ENCODE measurements around the gene DAAM1. TPM values are rescaled to one million over a fixed set of nuclear protein-coding genes. Genes with fewer than 3 reads are reported as not detected.

The DAAM1 gene
- polyA plus RNA-seq, 1 of the 3 experiments (the other 2 are of a cell fraction) = 5.1 TPM

DNA sequence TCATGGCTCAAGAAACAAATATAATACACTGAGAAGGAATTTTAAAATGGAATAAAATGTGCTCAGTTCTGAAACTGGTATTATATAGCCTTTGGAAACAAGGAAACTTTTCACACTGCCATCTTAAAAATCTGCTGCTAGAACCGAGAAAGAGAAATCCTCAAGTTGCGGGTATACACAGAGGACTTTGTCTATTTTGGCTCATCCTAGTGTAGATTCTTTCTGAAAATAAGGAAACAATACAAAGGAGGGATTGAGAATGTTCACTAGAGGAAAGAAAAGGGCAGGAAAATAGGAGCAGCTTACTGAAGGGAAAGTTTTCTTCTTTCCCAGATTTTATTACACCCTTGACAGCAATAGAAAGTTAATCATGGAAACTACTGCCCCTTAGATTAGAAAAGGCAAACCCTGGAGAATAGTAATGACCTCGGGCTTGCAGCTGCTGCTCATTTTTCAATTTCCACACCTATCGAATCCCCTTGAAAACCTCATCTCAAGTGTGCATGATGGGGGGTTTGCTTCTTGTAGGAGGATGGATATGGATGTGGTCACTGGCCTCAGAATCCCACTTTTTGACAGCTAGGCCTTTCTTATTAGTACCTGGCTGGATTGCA, 104.6 kb downstream of the DAAM1 start:
- H4K20me1 ChIP-seq (ENCODE audit: insufficient read depth) = no peaks in the 10 kb centered on the region
- H3K4me2 ChIP-seq = no peak overlapping the region
- 88% methylated on average over 4 of the region's 4 CpGs for WGBS (ENCODE audit: low lambda C conversion rate)
- CTCF ChIA-PET = no interaction called here
- no peaks in the 10 kb centered on the region for H3K27me3 ChIP-seq (ENCODE audit: insufficient read depth)
- H3K27ac ChIP-seq (ENCODE audit: low read depth in 2 of 2, low read length in 1 of 2) = no peak overlapping the region
- no peak overlapping the region for H2AFZ ChIP-seq (ENCODE audit: low read depth)
- peaks cover 8 to 18% of the 10 kb centered on the region in 2 experiments for H3K36me3 ChIP-seq (replicated peaks in 1 of 2; ENCODE audit: control insufficient read depth in 1 of 2, insufficient read depth in 2 of 2, low read length in 1 of 2)
- DNase-seq = no peak
- no peaks in the 10 kb centered on the region for H3K9me2 ChIP-seq
- H3F3A ChIP-seq (replicated peaks; ENCODE audit: insufficient read depth) = peaks cover 7% of the 10 kb centered on the region
- TF ChIP-seq FOXM1 (IDR thresholded peaks at IDR 0.05; ENCODE audit: low read depth) (no peak), MXI1 (IDR thresholded peaks at IDR 0.05; ENCODE audit: low read depth, low read length) (no peak), POLR2AphosphoS5 (IDR thresholded peaks at IDR 0.05; ENCODE audit: low read depth, low read length) (no peak), TEAD4 (IDR thresholded peaks at IDR 0.05; ENCODE audit: borderline replicate concordance, insufficient read depth) (no peak), MEF2A (IDR thresholded peaks at IDR 0.05; ENCODE audit: borderline replicate concordance, low read depth) (no peak), RXRA (IDR thresholded peaks at IDR 0.05; ENCODE audit: borderline replicate concordance, low read depth) (no peak), RAD21 (IDR thresholded peaks at IDR 0.05; ENCODE audit: low read length) (no peak), GATA2 (CRISPR knock-in tag; IDR thresholded peaks at IDR 0.05) (no peak), TAF1 (IDR thresholded peaks at IDR 0.05; ENCODE audit: borderline replicate concordance, low read depth, low read length) (no peak), RFX5 (IDR thresholded peaks at IDR 0.05; ENCODE audit: low read length) (no peak), SMC3 (IDR thresholded peaks at IDR 0.05; ENCODE audit: low read depth, low read length) (no peak), NFIC (IDR thresholded peaks at IDR 0.05; ENCODE audit: borderline replicate concordance) (no peak), EP300 (IDR thresholded peaks at IDR 0.05; ENCODE audit: borderline replicate concordance in 1 of 2, low read depth in 1 of 2, low read length in 1 of 2) (no peak), GABPA (IDR thresholded peaks at IDR 0.05; ENCODE audit: low read depth) (no peak), ELF1 (IDR thresholded peaks at IDR 0.05) (no peak), CHD2 (IDR thresholded peaks at IDR 0.05; ENCODE audit: low read length, partially characterized antibody) (no peak)
- TF ChIP-seq, protein P1, sequence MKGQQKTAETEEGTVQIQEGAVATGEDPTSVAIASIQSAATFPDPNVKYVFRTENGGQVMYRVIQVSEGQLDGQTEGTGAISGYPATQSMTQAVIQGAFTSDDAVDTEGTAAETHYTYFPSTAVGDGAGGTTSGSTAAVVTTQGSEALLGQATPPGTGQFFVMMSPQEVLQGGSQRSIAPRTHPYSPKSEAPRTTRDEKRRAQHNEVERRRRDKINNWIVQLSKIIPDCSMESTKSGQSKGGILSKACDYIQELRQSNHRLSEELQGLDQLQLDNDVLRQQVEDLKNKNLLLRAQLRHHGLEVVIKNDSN (IDR thresholded peaks at IDR 0.05; ENCODE audit: borderline replicate concordance, low read depth) = no peak
- TF ChIP-seq, protein P2, sequence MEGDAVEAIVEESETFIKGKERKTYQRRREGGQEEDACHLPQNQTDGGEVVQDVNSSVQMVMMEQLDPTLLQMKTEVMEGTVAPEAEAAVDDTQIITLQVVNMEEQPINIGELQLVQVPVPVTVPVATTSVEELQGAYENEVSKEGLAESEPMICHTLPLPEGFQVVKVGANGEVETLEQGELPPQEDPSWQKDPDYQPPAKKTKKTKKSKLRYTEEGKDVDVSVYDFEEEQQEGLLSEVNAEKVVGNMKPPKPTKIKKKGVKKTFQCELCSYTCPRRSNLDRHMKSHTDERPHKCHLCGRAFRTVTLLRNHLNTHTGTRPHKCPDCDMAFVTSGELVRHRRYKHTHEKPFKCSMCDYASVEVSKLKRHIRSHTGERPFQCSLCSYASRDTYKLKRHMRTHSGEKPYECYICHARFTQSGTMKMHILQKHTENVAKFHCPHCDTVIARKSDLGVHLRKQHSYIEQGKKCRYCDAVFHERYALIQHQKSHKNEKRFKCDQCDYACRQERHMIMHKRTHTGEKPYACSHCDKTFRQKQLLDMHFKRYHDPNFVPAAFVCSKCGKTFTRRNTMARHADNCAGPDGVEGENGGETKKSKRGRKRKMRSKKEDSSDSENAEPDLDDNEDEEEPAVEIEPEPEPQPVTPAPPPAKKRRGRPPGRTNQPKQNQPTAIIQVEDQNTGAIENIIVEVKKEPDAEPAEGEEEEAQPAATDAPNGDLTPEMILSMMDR (IDR thresholded peaks at IDR 0.05) = no peak
- TF ChIP-seq, protein P3, sequence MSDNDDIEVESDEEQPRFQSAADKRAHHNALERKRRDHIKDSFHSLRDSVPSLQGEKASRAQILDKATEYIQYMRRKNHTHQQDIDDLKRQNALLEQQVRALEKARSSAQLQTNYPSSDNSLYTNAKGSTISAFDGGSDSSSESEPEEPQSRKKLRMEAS (IDR thresholded peaks at IDR 0.05; ENCODE audit: low read depth) = no peak
- TF ChIP-seq, protein P4, sequence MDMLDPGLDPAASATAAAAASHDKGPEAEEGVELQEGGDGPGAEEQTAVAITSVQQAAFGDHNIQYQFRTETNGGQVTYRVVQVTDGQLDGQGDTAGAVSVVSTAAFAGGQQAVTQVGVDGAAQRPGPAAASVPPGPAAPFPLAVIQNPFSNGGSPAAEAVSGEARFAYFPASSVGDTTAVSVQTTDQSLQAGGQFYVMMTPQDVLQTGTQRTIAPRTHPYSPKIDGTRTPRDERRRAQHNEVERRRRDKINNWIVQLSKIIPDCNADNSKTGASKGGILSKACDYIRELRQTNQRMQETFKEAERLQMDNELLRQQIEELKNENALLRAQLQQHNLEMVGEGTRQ (IDR thresholded peaks at IDR 0.05; ENCODE audit: borderline replicate concordance, low read depth, low read length) = no peak
- H3K9ac ChIP-seq = no peak overlapping the region
- H3K4me3 ChIP-seq (ENCODE audit: low read depth in 2 of 2, low read length in 1 of 2) = no peak overlapping the region
- H3K9me3 ChIP-seq = no peaks in the 10 kb centered on the region
- peaks cover 16 to 21% of the 10 kb centered on the region in 2 experiments for H3K4me1 ChIP-seq (ENCODE audit: control insufficient read depth in 1 of 2, insufficient read depth in 2 of 2, low read depth in 1 of 2, low read length in 1 of 2)
- POLR2A ChIA-PET = no interaction called here
- H3K79me2 ChIP-seq (ENCODE audit: insufficient read depth) = no peaks in the 10 kb centered on the region
